ENCODE results near the gene MCM7.

- TF ChIP-seq, protein P1, sequence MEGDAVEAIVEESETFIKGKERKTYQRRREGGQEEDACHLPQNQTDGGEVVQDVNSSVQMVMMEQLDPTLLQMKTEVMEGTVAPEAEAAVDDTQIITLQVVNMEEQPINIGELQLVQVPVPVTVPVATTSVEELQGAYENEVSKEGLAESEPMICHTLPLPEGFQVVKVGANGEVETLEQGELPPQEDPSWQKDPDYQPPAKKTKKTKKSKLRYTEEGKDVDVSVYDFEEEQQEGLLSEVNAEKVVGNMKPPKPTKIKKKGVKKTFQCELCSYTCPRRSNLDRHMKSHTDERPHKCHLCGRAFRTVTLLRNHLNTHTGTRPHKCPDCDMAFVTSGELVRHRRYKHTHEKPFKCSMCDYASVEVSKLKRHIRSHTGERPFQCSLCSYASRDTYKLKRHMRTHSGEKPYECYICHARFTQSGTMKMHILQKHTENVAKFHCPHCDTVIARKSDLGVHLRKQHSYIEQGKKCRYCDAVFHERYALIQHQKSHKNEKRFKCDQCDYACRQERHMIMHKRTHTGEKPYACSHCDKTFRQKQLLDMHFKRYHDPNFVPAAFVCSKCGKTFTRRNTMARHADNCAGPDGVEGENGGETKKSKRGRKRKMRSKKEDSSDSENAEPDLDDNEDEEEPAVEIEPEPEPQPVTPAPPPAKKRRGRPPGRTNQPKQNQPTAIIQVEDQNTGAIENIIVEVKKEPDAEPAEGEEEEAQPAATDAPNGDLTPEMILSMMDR (conservative IDR thresholded peaks at IDR 0.05; ENCODE audit: low read length), result no peak
- TF ChIP-seq EZH2phosphoT487 (IDR thresholded peaks at IDR 0.05; ENCODE audit: borderline replicate concordance), result no peak
Measured at GRCh38 chr7:100106633-100107032, 5.4 kb upstream of the MCM7 start.
